Breast epithelium (tissue), 4 donors: ENCODE measurements around the gene CDH5. TPM values are rescaled to one million over a fixed set of nuclear protein-coding genes. Genes with fewer than 3 reads are reported as not detected.

Experiments used
- DNase-seq, 2 donors: peaks; one replicate each; pipeline ENCODE4 v3.0.0-alpha.2; 2019; ENCODE audit warnings: low spot score in 2 of 2
- H3K27ac ChIP-seq, 2 donors: fragments of 200-600 bp; sonication (generic) in 1 of 2; one replicate each; pipeline ENCODE4 v1.5.1; 2016 to 2019; ENCODE audit warnings: mild to moderate bottlenecking in 1 of 2
- H3K27me3 ChIP-seq, 2 donors: fragments of 200-600 bp; sonication (generic) in 1 of 2; one replicate each; pipeline versions ENCODE4 v1.5.1 to v1.6.0; 2017 to 2019; ENCODE audit warnings: control low read depth in 1 of 2, mild to moderate bottlenecking in 1 of 2
- H3K36me3 ChIP-seq: fragments of 200-600 bp; one replicate; pipeline ENCODE4 v1.5.1; 2019
- H3K4me1 ChIP-seq, 2 donors: fragments of 200-600 bp; sonication (generic); one replicate each; pipeline ENCODE4 v1.5.1; 2016 to 2019; ENCODE audit warnings: control low read depth in 1 of 2
- H3K4me3 ChIP-seq, 3 donors: fragments of 200-600 bp; sonication (generic); 1 replicate in 2 of 3; 2 replicates in 1 of 3; pipeline ENCODE4 v1.5.1; 2016 to 2019; ENCODE audit warnings: mild to moderate bottlenecking in 3 of 3, moderate library complexity in 2 of 3
- H3K9me3 ChIP-seq, 2 donors: fragments of 200-600 bp; sonication (generic) in 1 of 2; one replicate each; pipeline ENCODE4 v1.5.1; 2016 to 2019; ENCODE audit warnings: control low read depth in 1 of 2
- CTCF ChIP-seq, 3 donors: fragments of 450-650 bp; IDR thresholded peaks; one replicate each; pipeline ENCODE4 v1.5.1; 2016 to 2017; ENCODE audit warnings: antibody characterized with exemption in 3 of 3, mild to moderate bottlenecking in 3 of 3, moderate library complexity in 3 of 3
- POLR2A ChIP-seq: fragments of 450-650 bp; IDR thresholded peaks from one replicate; pipeline ENCODE4 v1.6.1; 2016; ENCODE audit warnings: antibody characterized with exemption, mild to moderate bottlenecking, moderate library complexity
- POLR2AphosphoS5 ChIP-seq, 3 donors: sonication (generic); formaldehyde crosslinking; IDR thresholded peaks; one replicate each; pipeline ENCODE4 v1.6.1; 2017; ENCODE audit warnings: antibody characterized with exemption in 3 of 3
- intact Hi-C: fragments of 100-400 bp; cut with DNase I; formaldehyde crosslinking; loops from one replicate; pipeline ENCODE4 v1.15.1; 2023; ENCODE audit warnings: low total_unique reads
- total RNA-seq, 3 donors: library from RNA; depleted of rRNA; stranded (reverse); fragments of >200 nt; gene quantifications; one replicate each; pipeline ENCODE4 v1.1.0, GENCODE V29; 2016

Gene CDH5
- 10 to 100 TPM; 19.2 to 52.8 (median 45.1) TPM for total RNA-seq

- TF ChIP-seq POLR2A (no peak), CTCF (IDR thresholded peaks at IDR 0.05) (no peak), POLR2AphosphoS5 (IDR thresholded peaks at IDR 0.05) (peak; percentile 12 to 61 (median 40))
- H3K4me3 ChIP-seq, result peak within 1 kb of the TSS; percentile 41 to 63 (median 48)
- peak; percentile 67 to 82 for DNase-seq
- H3K4me1 ChIP-seq, result peaks cover 5 to 15% of the 10 kb centered on the region in 2 donors
- peak within 1 kb of the TSS; percentile 82 to 88 for H3K27ac ChIP-seq
- intact Hi-C loops, result loop anchor here (10.0 kb wide), 1 partner anchor 368 kb away; no protein-coding TSS in a partner anchor
- H3K9me3 ChIP-seq, result no peaks in the 10 kb centered on the region
- no peaks in the 10 kb centered on the region for H3K27me3 ChIP-seq
- no peaks in the 10 kb centered on the region for H3K36me3 ChIP-seq
Observed at GRCh38 chr16:66366433-66367299, at the start of gene CDH5. Gene CDH5 (plus strand): TSS chr16:66366691. CDS start chr16:66379338, 12,647 bp downstream.

GRCh38 chr16:66318505-66318904 is 48.0 kb upstream of the CDH5 start:
- DNase-seq, result no peak
- Histone ChIP-seq H3K4me3 (no peak overlapping the region), H3K4me1 (no peaks in the 10 kb centered on the region), H3K27ac (no peak overlapping the region), H3K27me3 (no peaks in the 10 kb centered on the region), H3K9me3 (no peaks in the 10 kb centered on the region), H3K36me3 (no peaks in the 10 kb centered on the region)
- no peak for TF ChIP-seq POLR2A
- no peak for TF ChIP-seq POLR2AphosphoS5 (IDR thresholded peaks at IDR 0.05)
- TF ChIP-seq CTCF (IDR thresholded peaks at IDR 0.05), result no peak
- intact Hi-C loops, result no loop called here

- TF ChIP-seq POLR2AphosphoS5 (IDR thresholded peaks at IDR 0.05), result no peak
- TF ChIP-seq CTCF (IDR thresholded peaks at IDR 0.05), result no peak
- no peak for TF ChIP-seq POLR2A
- Histone ChIP-seq H3K4me3 (no peak overlapping the region), H3K27me3 (no peaks in the 10 kb centered on the region), H3K36me3 (no peaks in the 10 kb centered on the region), H3K9me3 (no peaks in the 10 kb centered on the region), H3K4me1 (no peaks in the 10 kb centered on the region), H3K27ac (no peak overlapping the region)
- intact Hi-C loops, result no loop called here
- no peak for DNase-seq
Observed at GRCh38 chr16:66320774-66321173, 45.7 kb upstream of the CDH5 start.

- no peak overlapping the region for H3K4me3 ChIP-seq
- intact Hi-C loops, result no loop called here
- no peak for DNase-seq
- no peak overlapping the region for H3K27ac ChIP-seq
- H3K9me3 ChIP-seq, result no peaks in the 10 kb centered on the region
- no peak for TF ChIP-seq POLR2AphosphoS5 (IDR thresholded peaks at IDR 0.05)
- TF ChIP-seq CTCF (IDR thresholded peaks at IDR 0.05), result no peak
- TF ChIP-seq POLR2A, result no peak
- H3K36me3 ChIP-seq, result no peaks in the 10 kb centered on the region
- no peaks in the 10 kb centered on the region for H3K27me3 ChIP-seq
- no peaks in the 10 kb centered on the region for H3K4me1 ChIP-seq
Observed at GRCh38 chr16:66322174-66322573, 44.3 kb upstream of the CDH5 start.

- Histone ChIP-seq H3K27me3 (no peaks in the 10 kb centered on the region), H3K4me3 (no peak overlapping the region), H3K36me3 (no peaks in the 10 kb centered on the region), H3K27ac (no peak overlapping the region), H3K9me3 (no peaks in the 10 kb centered on the region), H3K4me1 (no peaks in the 10 kb centered on the region)
- TF ChIP-seq POLR2A, result no peak
- TF ChIP-seq CTCF (IDR thresholded peaks at IDR 0.05), result no peak
- TF ChIP-seq POLR2AphosphoS5 (IDR thresholded peaks at IDR 0.05), result no peak
- DNase-seq, result no peak
- intact Hi-C loops, result no loop called here
Observed at GRCh38 chr16:66324815-66325515, 41.5 kb upstream of the CDH5 start.
